HEK293 (cell line): ENCODE data around the gene KDM2B.

Experiments used
- MYNN ChIP-seq: fragments of 450-650 bp; formaldehyde crosslinking; IDR thresholded peaks from 2 replicates; pipeline ENCODE4 v1.5.1; 2016; ENCODE audit warnings: missing biosample characterization, missing genetic modification characterization, borderline replicate concordance
- TCF7L2 ChIP-seq: IDR thresholded peaks from 2 replicates; pipeline ENCODE4 v1.6.1; 2011; ENCODE audit warnings: low read depth, mild to moderate bottlenecking, inconsistent platforms, low read length, moderate library complexity, borderline replicate concordance
- ZBTB7A ChIP-seq: fragments of 450-650 bp; formaldehyde crosslinking; IDR thresholded peaks from 2 replicates; pipeline ENCODE4 v1.5.1; 2016; ENCODE audit warnings: low read depth, missing biosample characterization, missing genetic modification characterization
- ZNF214 ChIP-seq: fragments of 450-650 bp; formaldehyde crosslinking; IDR thresholded peaks from 2 replicates; pipeline ENCODE4 v1.5.1; 2017; ENCODE audit warnings: missing biosample characterization, mild to moderate bottlenecking, missing genetic modification characterization, borderline replicate concordance
- ZNF548 ChIP-seq: fragments of 450-650 bp; formaldehyde crosslinking; IDR thresholded peaks from 2 replicates; pipeline ENCODE4 v1.5.1; 2016; ENCODE audit warnings: missing biosample characterization, missing genetic modification characterization
- ZNF785 ChIP-seq: fragments of 450-650 bp; formaldehyde crosslinking; IDR thresholded peaks from 2 replicates; pipeline ENCODE4 v1.5.1; 2016; ENCODE audit warnings: missing biosample characterization, missing genetic modification characterization
- TF ChIP-seq, protein P1 (sequence below): sonication (generic); formaldehyde crosslinking; IDR thresholded peaks from 2 replicates; pipeline ENCODE4 v1.8.1; 2022; ENCODE audit warnings: mild to moderate bottlenecking, moderate library complexity, missing genetic modification reagents
- TF ChIP-seq, protein P2 (sequence below): fragments of 450-650 bp; formaldehyde crosslinking; IDR thresholded peaks from 2 replicates; pipeline ENCODE4 v1.5.1; 2016; ENCODE audit warnings: missing biosample characterization, missing genetic modification characterization

DNA sequence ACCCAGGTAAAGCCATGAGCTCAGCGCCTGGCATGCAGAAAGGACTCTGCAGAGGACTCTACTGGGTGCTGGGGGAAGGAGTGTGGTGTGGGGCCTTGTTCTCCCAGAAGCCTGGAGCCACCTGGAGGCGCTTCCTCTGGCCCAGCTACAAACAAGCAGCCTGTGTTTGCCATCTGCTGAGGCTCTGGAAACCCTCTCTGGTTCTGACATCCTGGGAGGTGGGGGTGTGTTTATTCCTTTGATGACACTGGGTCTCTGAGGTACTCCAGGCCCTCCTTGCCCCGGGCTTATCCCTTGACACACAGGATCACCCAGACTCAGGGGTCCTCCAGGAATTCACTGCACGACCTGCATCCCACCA lies 136.0 kb downstream of the KDM2B start:
- TF ChIP-seq TCF7L2 (no peak), ZBTB7A (tag by site-specific recombination) (no peak), ZNF548 (tag by site-specific recombination) (no peak), MYNN (no peak), ZNF785 (tag by site-specific recombination) (no peak), ZNF214 (tag by site-specific recombination) (no peak)
- TF ChIP-seq, protein P1, sequence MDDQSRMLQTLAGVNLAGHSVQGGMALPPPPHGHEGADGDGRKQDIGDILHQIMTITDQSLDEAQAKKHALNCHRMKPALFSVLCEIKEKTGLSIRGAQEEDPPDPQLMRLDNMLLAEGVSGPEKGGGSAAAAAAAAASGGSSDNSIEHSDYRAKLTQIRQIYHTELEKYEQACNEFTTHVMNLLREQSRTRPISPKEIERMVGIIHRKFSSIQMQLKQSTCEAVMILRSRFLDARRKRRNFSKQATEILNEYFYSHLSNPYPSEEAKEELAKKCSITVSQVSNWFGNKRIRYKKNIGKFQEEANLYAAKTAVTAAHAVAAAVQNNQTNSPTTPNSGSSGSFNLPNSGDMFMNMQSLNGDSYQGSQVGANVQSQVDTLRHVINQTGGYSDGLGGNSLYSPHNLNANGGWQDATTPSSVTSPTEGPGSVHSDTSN (CRISPR knock-in tag), result no peak
- TF ChIP-seq, protein P2, sequence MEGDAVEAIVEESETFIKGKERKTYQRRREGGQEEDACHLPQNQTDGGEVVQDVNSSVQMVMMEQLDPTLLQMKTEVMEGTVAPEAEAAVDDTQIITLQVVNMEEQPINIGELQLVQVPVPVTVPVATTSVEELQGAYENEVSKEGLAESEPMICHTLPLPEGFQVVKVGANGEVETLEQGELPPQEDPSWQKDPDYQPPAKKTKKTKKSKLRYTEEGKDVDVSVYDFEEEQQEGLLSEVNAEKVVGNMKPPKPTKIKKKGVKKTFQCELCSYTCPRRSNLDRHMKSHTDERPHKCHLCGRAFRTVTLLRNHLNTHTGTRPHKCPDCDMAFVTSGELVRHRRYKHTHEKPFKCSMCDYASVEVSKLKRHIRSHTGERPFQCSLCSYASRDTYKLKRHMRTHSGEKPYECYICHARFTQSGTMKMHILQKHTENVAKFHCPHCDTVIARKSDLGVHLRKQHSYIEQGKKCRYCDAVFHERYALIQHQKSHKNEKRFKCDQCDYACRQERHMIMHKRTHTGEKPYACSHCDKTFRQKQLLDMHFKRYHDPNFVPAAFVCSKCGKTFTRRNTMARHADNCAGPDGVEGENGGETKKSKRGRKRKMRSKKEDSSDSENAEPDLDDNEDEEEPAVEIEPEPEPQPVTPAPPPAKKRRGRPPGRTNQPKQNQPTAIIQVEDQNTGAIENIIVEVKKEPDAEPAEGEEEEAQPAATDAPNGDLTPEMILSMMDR (tag by site-specific recombination), result no peak
